ENCODE data around the gene CUL7. TPM values are rescaled to one million over a fixed set of nuclear protein-coding genes. Genes with fewer than 3 reads are reported as not detected.

Gene CUL7
- total RNA-seq, 2 experiments from 2014 or later = 13.9 TPM

DNA sequence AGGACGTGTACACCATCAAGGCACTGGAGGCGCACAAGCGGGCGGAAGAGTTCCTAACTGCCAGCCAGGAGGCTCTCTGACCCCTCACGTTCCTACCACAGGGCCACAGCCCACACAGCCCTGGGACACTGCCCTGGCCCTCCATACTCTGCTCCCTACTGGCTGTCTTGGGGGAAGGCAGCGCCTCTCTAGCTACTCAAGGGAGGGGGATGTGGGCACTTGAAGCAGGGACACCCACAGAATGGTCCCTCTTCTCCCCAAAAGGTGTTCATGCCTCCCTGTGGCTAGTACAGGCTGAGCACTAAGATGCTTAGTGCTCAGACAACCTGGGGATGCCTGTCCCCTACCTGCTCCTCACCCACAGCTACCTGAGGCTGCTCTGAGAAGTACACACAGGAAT, 42.4 kb downstream of the CUL7 start:
- intact Hi-C loops (cut with micrococcal nuclease) = loop anchor here (5.0 kb wide), 2 partner anchors 34 to 46 kb away; partner anchors contain the start of genes KLC4, MRPL2 and PEX6
- ATAC-seq = no peak
- no peak for DNase-seq
- Mint-ChIP-seq H3K4me3 (no peak overlapping the region), H3K36me3 (ENCODE audit: low read depth) (peaks cover 35% of the 10 kb centered on the region), H3K27me3 (no peaks in the 10 kb centered on the region), H3K9me3 (no peaks in the 10 kb centered on the region), H3K27ac (no peak overlapping the region), H3K4me1 (ENCODE audit: low read depth) (peaks cover 39% of the 10 kb centered on the region)
- TF ChIP-seq, protein P1, sequence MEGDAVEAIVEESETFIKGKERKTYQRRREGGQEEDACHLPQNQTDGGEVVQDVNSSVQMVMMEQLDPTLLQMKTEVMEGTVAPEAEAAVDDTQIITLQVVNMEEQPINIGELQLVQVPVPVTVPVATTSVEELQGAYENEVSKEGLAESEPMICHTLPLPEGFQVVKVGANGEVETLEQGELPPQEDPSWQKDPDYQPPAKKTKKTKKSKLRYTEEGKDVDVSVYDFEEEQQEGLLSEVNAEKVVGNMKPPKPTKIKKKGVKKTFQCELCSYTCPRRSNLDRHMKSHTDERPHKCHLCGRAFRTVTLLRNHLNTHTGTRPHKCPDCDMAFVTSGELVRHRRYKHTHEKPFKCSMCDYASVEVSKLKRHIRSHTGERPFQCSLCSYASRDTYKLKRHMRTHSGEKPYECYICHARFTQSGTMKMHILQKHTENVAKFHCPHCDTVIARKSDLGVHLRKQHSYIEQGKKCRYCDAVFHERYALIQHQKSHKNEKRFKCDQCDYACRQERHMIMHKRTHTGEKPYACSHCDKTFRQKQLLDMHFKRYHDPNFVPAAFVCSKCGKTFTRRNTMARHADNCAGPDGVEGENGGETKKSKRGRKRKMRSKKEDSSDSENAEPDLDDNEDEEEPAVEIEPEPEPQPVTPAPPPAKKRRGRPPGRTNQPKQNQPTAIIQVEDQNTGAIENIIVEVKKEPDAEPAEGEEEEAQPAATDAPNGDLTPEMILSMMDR (IDR thresholded peaks at IDR 0.05) = no peak
- ChIA-PET POLR2A (interaction anchor here (0.7 to 5.7 kb wide), 5 partner anchors 8 to 82 kb away, joined by 3 to 26 read pairs (median 6); partner anchors contain the start of genes CNPY3, PEX6 and PPP2R5D), CTCF (interaction anchor here (0.8 to 3.0 kb wide), 4 partner anchors 22 to 132 kb away, joined by 3 to 17 read pairs (median 3); no protein-coding TSS in a partner anchor)

- Mint-ChIP-seq H3K4me3 (no peak overlapping the region), H3K27ac (peak overlapping the region; percentile 13), H3K27me3 (no peaks in the 10 kb centered on the region), H3K9me3 (no peaks in the 10 kb centered on the region), H3K4me1 (ENCODE audit: low read depth) (peaks cover 24% of the 10 kb centered on the region), H3K36me3 (ENCODE audit: low read depth) (peaks cover 36% of the 10 kb centered on the region)
- intact Hi-C loops (cut with micrococcal nuclease) = no loop called here
- DNase-seq (peak; percentile 70), ATAC-seq (no peak)
- CTCF ChIA-PET = interaction anchor here (1.1 to 3.0 kb wide), 6 partner anchors 12 to 134 kb away, joined by 3 to 17 read pairs (median 4); partner anchors contain the start of genes PPP2R5D and RRP36
- POLR2A ChIA-PET = interaction anchor here (1.0 to 1.4 kb wide), 2 partner anchors 75 to 79 kb away, joined by 3 to 5 read pairs; partner anchors contain the start of gene CNPY3
- TF ChIP-seq, protein P1 (IDR thresholded peaks at IDR 0.05) = peak; percentile 35
These were observed 44.5 kb downstream of the CUL7 start for GRCh38 chr6:43009124-43009523.

DNA sequence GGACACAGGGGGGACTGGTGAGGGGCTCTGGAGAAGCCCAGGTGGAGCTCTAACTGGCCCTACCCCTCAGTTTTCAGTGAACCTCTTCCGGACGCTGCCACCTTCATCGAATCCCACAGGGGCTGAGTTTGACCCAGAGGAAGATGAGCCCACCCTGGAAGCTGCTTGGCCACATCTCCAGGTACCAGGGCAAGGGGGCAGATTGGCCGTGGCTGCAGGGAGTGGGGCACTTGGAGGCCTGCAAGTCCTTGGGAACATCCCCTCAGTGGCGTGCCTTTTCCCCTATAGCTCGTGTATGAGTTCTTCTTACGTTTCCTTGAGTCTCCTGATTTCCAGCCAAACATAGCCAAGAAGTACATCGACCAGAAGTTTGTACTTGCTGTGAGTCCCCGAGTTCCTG, 46.5 kb downstream of the CUL7 start:
- Mint-ChIP-seq H3K4me3 (no peak overlapping the region), H3K9me3 (no peaks in the 10 kb centered on the region), H3K4me1 (ENCODE audit: low read depth) (peaks cover 10% of the 10 kb centered on the region), H3K27ac (no peak overlapping the region), H3K27me3 (no peaks in the 10 kb centered on the region), H3K36me3 (ENCODE audit: low read depth) (peaks cover 19% of the 10 kb centered on the region)
- DNase-seq (no peak), ATAC-seq (no peak)
- TF ChIP-seq, protein P1 (IDR thresholded peaks at IDR 0.05) = no peak
- POLR2A ChIA-PET = no interaction called here
- CTCF ChIA-PET = interaction anchor here (1.4 to 1.5 kb wide), 2 partner anchors 12 to 19 kb away, joined by 3 read pairs; no protein-coding TSS in a partner anchor
- intact Hi-C loops (cut with micrococcal nuclease) = no loop called here

DNA sequence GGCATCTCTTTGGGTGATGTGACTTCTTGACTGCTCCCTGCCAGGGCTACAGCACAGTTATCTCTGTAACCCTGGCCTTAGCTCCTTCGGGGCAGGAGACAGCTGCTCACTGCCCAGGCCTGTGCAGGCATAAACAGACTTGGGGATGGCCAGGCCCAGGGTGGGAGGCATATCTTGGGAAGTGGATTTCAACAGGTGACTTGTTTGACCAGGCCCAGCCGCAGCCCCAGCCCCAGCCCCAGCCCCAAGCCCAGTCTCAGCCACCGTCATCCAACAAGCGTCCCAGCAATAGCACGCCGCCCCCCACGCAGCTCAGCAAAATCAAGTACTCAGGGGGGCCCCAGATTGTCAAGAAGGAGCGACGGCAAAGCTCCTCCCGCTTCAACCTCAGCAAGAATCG, 47.4 kb downstream of the CUL7 start:
- TF ChIP-seq, protein P1 (IDR thresholded peaks at IDR 0.05) = no peak
- no peak overlapping the region for H3K4me3 Mint-ChIP-seq
- POLR2A ChIA-PET = interaction anchor here (1.1 kb wide), 1 partner anchor 77 kb away, joined by 3 read pairs; the partner anchor contains the start of gene CNPY3

DNA sequence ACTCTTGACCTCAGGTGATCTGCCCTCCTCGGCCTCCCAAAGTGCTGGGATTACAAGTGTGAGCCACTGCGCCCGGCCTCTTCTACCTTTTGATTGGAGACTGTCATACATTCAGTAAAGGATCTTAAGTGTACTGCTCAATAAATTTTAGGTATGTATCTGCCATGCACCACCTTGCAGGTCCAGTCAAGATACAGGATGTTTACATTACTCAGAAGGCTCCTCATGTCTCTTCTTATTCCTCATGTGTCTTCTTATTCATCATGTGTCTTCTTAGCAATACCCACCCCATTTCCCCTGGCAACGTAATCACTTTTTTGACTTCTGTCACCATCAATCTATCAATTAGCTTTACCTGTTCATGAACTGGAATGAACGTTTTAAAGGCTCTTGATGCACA, 47.8 kb downstream of the CUL7 start:
- Mint-ChIP-seq H3K9me3 (no peaks in the 10 kb centered on the region), H3K27me3 (no peaks in the 10 kb centered on the region), H3K27ac (no peak overlapping the region), H3K36me3 (ENCODE audit: low read depth) (peaks cover 11% of the 10 kb centered on the region), H3K4me1 (ENCODE audit: low read depth) (peaks cover 2% of the 10 kb centered on the region), H3K4me3 (no peak overlapping the region)
- ChIA-PET CTCF (interaction anchor here (0.9 to 1.5 kb wide), 5 partner anchors 18 to 138 kb away, joined by 3 to 5 read pairs (median 3); no protein-coding TSS in a partner anchor), POLR2A (interaction anchor here (1.1 kb wide), 1 partner anchor 76 kb away, joined by 3 read pairs; the partner anchor contains the start of gene CNPY3)
- intact Hi-C loops (cut with micrococcal nuclease) = no loop called here
- DNase-seq = no peak
- TF ChIP-seq, protein P1 (IDR thresholded peaks at IDR 0.05) = no peak
- no peak for ATAC-seq

More for the DNA sequence above, 47.4 kb downstream of the CUL7 start:
- intact Hi-C loops (cut with micrococcal nuclease) = no loop called here
- no peaks in the 10 kb centered on the region for H3K9me3 Mint-ChIP-seq
- H3K4me1 Mint-ChIP-seq (ENCODE audit: low read depth) = peaks cover 2% of the 10 kb centered on the region
- H3K36me3 Mint-ChIP-seq (ENCODE audit: low read depth) = peaks cover 11% of the 10 kb centered on the region
- no peak for ATAC-seq
- CTCF ChIA-PET = interaction anchor here (1.2 to 1.5 kb wide), 3 partner anchors 11 to 137 kb away, joined by 3 to 5 read pairs (median 3); no protein-coding TSS in a partner anchor
- no peaks in the 10 kb centered on the region for H3K27me3 Mint-ChIP-seq
- no peak for DNase-seq
- no peak overlapping the region for H3K27ac Mint-ChIP-seq

Measured in activated CD8-positive, alpha-beta T cell treated with anti-CD3 and anti-CD28 coated beads for 36 hours (primary cell).